Natural killer cell (primary cell): ENCODE measurements around the gene LMAN2. TPM values are rescaled to one million over a fixed set of nuclear protein-coding genes. Genes with fewer than 3 reads are reported as not detected.

Source experiments
- ATAC-seq, 3 donors: fragments of 150-1000 bp in 2 of 3; fragments of 200-7000 bp in 1 of 3; cut with Tn5 transposase; 1 replicate in 1 of 3; 2 replicates in 2 of 3; pipeline ENCODE4 v1.10.0; 2021; ENCODE audit warnings: mild to moderate bottlenecking in 2 of 3, moderate library complexity in 2 of 3
- DNase-seq, 2 donors: peaks; one replicate each; pipeline versions ENCODE4 v3.0.0 to v3.0.0-alpha.2; 2013 to 2021; ENCODE audit warnings: mixed read lengths in 1 of 2
- H3K27ac ChIP-seq: one replicate; pipeline ENCODE4 v1.5.1; 2013; ENCODE audit warnings: mild to moderate bottlenecking, low read length
- H3K27me3 ChIP-seq: one replicate; pipeline ENCODE4 v1.6.1; 2013; ENCODE audit warnings: low read length; ENCODE audit not compliant: control insufficient read depth, insufficient read depth
- H3K36me3 ChIP-seq: one replicate; pipeline ENCODE4 v1.6.1; 2013; ENCODE audit warnings: low read length; ENCODE audit not compliant: control insufficient read depth, insufficient read depth
- H3K4me1 ChIP-seq: one replicate; pipeline ENCODE4 v1.6.1; 2013; ENCODE audit warnings: low read length; ENCODE audit not compliant: control insufficient read depth, insufficient read depth
- H3K4me3 ChIP-seq: one replicate; pipeline ENCODE4 v1.5.1; 2013; ENCODE audit warnings: low read length
- H3K9me3 ChIP-seq: one replicate; pipeline ENCODE4 v1.6.1; 2013; ENCODE audit warnings: low read length; ENCODE audit not compliant: control insufficient read depth, insufficient read depth
- H3K27ac Mint-ChIP-seq, 2 donors: one replicate each; pipeline ENCODE4 v1.8.0; 2022; ENCODE audit warnings: mild to moderate bottlenecking in 2 of 2, mixed read lengths in 2 of 2, moderate library complexity in 1 of 2
- H3K27me3 Mint-ChIP-seq, 2 donors: one replicate each; pipeline ENCODE4 v1.8.0; 2022; ENCODE audit warnings: low read depth in 2 of 2, mixed read lengths in 2 of 2
- H3K36me3 Mint-ChIP-seq: one replicate; pipeline ENCODE4 v1.8.0; 2022; ENCODE audit warnings: mixed read lengths
- H3K4me1 Mint-ChIP-seq, 2 donors: one replicate each; pipeline ENCODE4 v1.8.0; 2022; ENCODE audit warnings: mixed read lengths in 2 of 2
- H3K4me3 Mint-ChIP-seq: one replicate; pipeline ENCODE4 v1.8.0; 2022; ENCODE audit warnings: mild to moderate bottlenecking, moderate library complexity, mixed read lengths
- H3K9me3 Mint-ChIP-seq, 2 donors: one replicate each; pipeline ENCODE4 v1.8.0; 2022; ENCODE audit warnings: mixed read lengths in 2 of 2
- WGBS: methylation state at CpG from one replicate; pipeline ENCODE4 v1.1.7; 2013; ENCODE audit warnings: missing lambda C conversion rate; ENCODE audit not compliant: insufficient coverage; 5-methylcytosine and 5-hydroxymethylcytosine counted together
- intact Hi-C: fragments of 100-400 bp; cut with micrococcal nuclease; formaldehyde crosslinking; loops from one replicate; pipeline ENCODE4 v1.14.2; 2022
- total RNA-seq, 4 donors: library from RNA; stranded (reverse); fragments of 120-200 nt in 1 of 4; gene quantifications; one replicate each; pipeline versions ENCODE4 v1.2.3 to v1.2.4, GENCODE V29; 2013 to 2022
- TF ChIP-seq, protein P1 (sequence below): fragments of 200-600 bp; IDR thresholded peaks from one replicate; pipeline ENCODE4 v1.8.0; 2022; ENCODE audit warnings: antibody characterized with exemption

Gene LMAN2
- total RNA-seq, 3 donors from 2014 or later (not counting 1 experiment from before 2014, with no cell fraction given): 112 to 124 (median 114) TPM

GRCh38 chr5:177384134-177384533, 32.7 kb upstream of the LMAN2 start, which contains the start of gene SLC34A1:
Gene SLC34A1 (plus strand): TSS chr5:177384434. CDS start chr5:177385742, 1,308 bp downstream.
- intact Hi-C loops: no loop called here
- TF ChIP-seq, protein P1, sequence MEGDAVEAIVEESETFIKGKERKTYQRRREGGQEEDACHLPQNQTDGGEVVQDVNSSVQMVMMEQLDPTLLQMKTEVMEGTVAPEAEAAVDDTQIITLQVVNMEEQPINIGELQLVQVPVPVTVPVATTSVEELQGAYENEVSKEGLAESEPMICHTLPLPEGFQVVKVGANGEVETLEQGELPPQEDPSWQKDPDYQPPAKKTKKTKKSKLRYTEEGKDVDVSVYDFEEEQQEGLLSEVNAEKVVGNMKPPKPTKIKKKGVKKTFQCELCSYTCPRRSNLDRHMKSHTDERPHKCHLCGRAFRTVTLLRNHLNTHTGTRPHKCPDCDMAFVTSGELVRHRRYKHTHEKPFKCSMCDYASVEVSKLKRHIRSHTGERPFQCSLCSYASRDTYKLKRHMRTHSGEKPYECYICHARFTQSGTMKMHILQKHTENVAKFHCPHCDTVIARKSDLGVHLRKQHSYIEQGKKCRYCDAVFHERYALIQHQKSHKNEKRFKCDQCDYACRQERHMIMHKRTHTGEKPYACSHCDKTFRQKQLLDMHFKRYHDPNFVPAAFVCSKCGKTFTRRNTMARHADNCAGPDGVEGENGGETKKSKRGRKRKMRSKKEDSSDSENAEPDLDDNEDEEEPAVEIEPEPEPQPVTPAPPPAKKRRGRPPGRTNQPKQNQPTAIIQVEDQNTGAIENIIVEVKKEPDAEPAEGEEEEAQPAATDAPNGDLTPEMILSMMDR: no peak
- no peak within 1 kb of the TSS for H3K27ac ChIP-seq
- no peak within 1 kb of the TSS for H3K4me3 ChIP-seq
- Mint-ChIP-seq H3K9me3 (no peaks in the 10 kb centered on the region), H3K4me1 (peaks cover 15 to 29% of the 10 kb centered on the region in 2 donors), H3K36me3 (no peaks in the 10 kb centered on the region), H3K4me3 (peak within 1 kb of the TSS; percentile 2), H3K27me3 (peaks cover 4 to 5% of the 10 kb centered on the region in 2 donors), H3K27ac (peak within 1 kb of the TSS in 1 of 2 donors; percentile 68)
- H3K4me1 ChIP-seq: peaks cover 45% of the 10 kb centered on the region
- WGBS: 85% methylated on average over 4 of the region's 4 CpGs
- ATAC-seq (no peak), DNase-seq (no peak)
- no peaks in the 10 kb centered on the region for H3K27me3 ChIP-seq
- no peaks in the 10 kb centered on the region for H3K9me3 ChIP-seq
- H3K36me3 ChIP-seq: no peaks in the 10 kb centered on the region

DNA sequence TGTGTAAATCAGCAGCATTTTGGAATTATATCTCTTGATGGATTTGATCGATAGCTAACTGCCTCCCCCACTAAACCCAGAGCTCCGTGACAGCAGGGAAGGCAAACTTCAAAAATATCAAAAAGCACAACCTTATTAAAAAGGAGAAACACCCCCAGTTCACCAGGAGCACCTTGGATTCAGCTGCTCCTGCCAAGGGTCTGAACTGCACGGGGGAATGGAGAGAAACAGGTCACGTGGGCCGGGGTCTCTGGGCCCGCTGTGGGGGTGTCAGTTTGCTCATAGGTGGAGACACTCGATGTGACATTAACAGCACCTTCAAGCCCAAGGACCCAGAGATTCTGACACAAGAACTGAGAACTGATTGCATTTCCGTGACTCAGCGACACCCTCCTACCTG, 31.7 kb upstream of the LMAN2 start:
- intact Hi-C loops: no loop called here
- 90% methylated on average over 9 of the region's 9 CpGs for WGBS
- Histone ChIP-seq H3K4me1 (peaks cover 36% of the 10 kb centered on the region), H3K27ac (no peak overlapping the region), H3K4me3 (no peak overlapping the region), H3K36me3 (no peaks in the 10 kb centered on the region), H3K27me3 (no peaks in the 10 kb centered on the region), H3K9me3 (no peaks in the 10 kb centered on the region)
- TF ChIP-seq, protein P1: no peak
- DNase-seq: no peak
- Mint-ChIP-seq H3K4me1 (peaks cover 7 to 19% of the 10 kb centered on the region in 2 donors), H3K27me3 (peaks cover 4 to 5% of the 10 kb centered on the region in 2 donors), H3K4me3 (no peak overlapping the region), H3K36me3 (no peaks in the 10 kb centered on the region), H3K9me3 (no peaks in the 10 kb centered on the region), H3K27ac (no peak overlapping the region)
- no peak for ATAC-seq

GRCh38 chr5:177382423-177383029, 31.1 kb upstream of the LMAN2 start:
- intact Hi-C loops: no loop called here
- Mint-ChIP-seq H3K4me3 (no peak overlapping the region), H3K27ac (no peak overlapping the region), H3K4me1 (peaks cover 7 to 19% of the 10 kb centered on the region in 2 donors), H3K9me3 (no peaks in the 10 kb centered on the region), H3K27me3 (peaks cover 4 to 5% of the 10 kb centered on the region in 2 donors), H3K36me3 (no peaks in the 10 kb centered on the region)
- Histone ChIP-seq H3K27me3 (no peaks in the 10 kb centered on the region), H3K36me3 (no peaks in the 10 kb centered on the region), H3K4me3 (no peak overlapping the region), H3K4me1 (peaks cover 30% of the 10 kb centered on the region), H3K27ac (no peak overlapping the region), H3K9me3 (no peaks in the 10 kb centered on the region)
- 55% methylated on average over 11 of the region's 11 CpGs for WGBS
- ATAC-seq (no peak), DNase-seq (peak in 1 of 2 donors; percentile 68)
- TF ChIP-seq, protein P1: no peak

GRCh38 chr5:177380805-177381126, 29.3 kb upstream of the LMAN2 start:
- no peak overlapping the region for H3K27ac ChIP-seq
- ATAC-seq: no peak
- no peak for DNase-seq
- Mint-ChIP-seq H3K27ac (no peak overlapping the region), H3K4me1 (peaks cover 7 to 19% of the 10 kb centered on the region in 2 donors), H3K27me3 (peaks cover 4 to 5% of the 10 kb centered on the region in 2 donors), H3K36me3 (no peaks in the 10 kb centered on the region), H3K9me3 (no peaks in the 10 kb centered on the region), H3K4me3 (no peak overlapping the region)
- H3K9me3 ChIP-seq: no peaks in the 10 kb centered on the region
- no peaks in the 10 kb centered on the region for H3K36me3 ChIP-seq
- intact Hi-C loops: no loop called here
- no peaks in the 10 kb centered on the region for H3K27me3 ChIP-seq
- peaks cover 18% of the 10 kb centered on the region for H3K4me1 ChIP-seq
- no peak overlapping the region for H3K4me3 ChIP-seq
- TF ChIP-seq, protein P1: no peak
- WGBS: 98% methylated on average over 6 of the region's 6 CpGs
